H1 (cell line): Measurements from ENCODE around the gene CRTC3. TPM values are rescaled to one million over a fixed set of nuclear protein-coding genes. Genes with fewer than 3 reads are reported as not detected.

Source experiments
- CTCF ChIA-PET: fragments of 300-600 bp; sonication (Branson Sonifier 250); formaldehyde crosslinking; loops from one replicate; lab custom pipeline; 2021; ENCODE audit not compliant: partially characterized antibody; lab: Charles Lee
- POLR2A ChIA-PET: fragments of 300-600 bp; sonication (Branson Sonifier 250); formaldehyde crosslinking; loops from one replicate; lab custom pipeline; 2021; ENCODE audit warnings: inconsistent platforms; ENCODE audit not compliant: partially characterized antibody; lab: Charles Lee
- DNase-seq, 2 experiments: peaks; one replicate each; pipeline versions ENCODE4 v3.0.0 to v3.0.0-alpha.2; 2010 to 2022; ENCODE audit warnings: low spot score in 2 of 2, low read depth in 1 of 2, mixed read lengths in 1 of 2
- FAIRE-seq: peaks from 2 replicates; lab custom pipeline; 2011; peaks lifted over from hg19 to GRCh38; lab: Jason Lieb, UNC
- H2AFZ ChIP-seq: 2 replicates; pipeline ENCODE4 v1.8.1; 2012; ENCODE audit warnings: low read length, inconsistent platforms
- H2AK5ac ChIP-seq: 2 replicates; pipeline ENCODE4 v1.6.1; 2013; ENCODE audit warnings: low read depth, low read length
- H2BK120ac ChIP-seq: replicated peaks from 2 replicates; pipeline ENCODE3; 2013; ENCODE audit warnings: low read depth, low read length, inconsistent platforms
- H2BK12ac ChIP-seq: 2 replicates; pipeline ENCODE4 v1.6.1; 2013; ENCODE audit warnings: low read depth, low read length
- H2BK15ac ChIP-seq: 2 replicates; pipeline ENCODE4 v1.6.1; 2013; ENCODE audit warnings: low read length
- H2BK20ac ChIP-seq: 2 replicates; pipeline ENCODE4 v1.6.1; 2013; ENCODE audit warnings: low read length
- H2BK5ac ChIP-seq: 2 replicates; pipeline ENCODE4 v1.6.1; 2013; ENCODE audit warnings: low read depth, low read length
- H3K14ac ChIP-seq: 2 replicates; pipeline ENCODE4 v1.6.1; 2013; ENCODE audit warnings: inconsistent platforms; ENCODE audit not compliant: insufficient read length
- H3K18ac ChIP-seq: 2 replicates; pipeline ENCODE4 v1.6.1; 2013; ENCODE audit warnings: low read length; ENCODE audit errors: extremely low read depth
- H3K23ac ChIP-seq: 2 replicates; pipeline ENCODE4 v1.6.1; 2013; ENCODE audit warnings: inconsistent platforms; ENCODE audit not compliant: insufficient read length
- H3K23me2 ChIP-seq: 2 replicates; pipeline ENCODE4 v1.6.1; 2013; ENCODE audit warnings: low read depth, low read length
- H3K27ac ChIP-seq: 2 replicates; pipeline ENCODE4 v1.6.1; 2011; ENCODE audit warnings: low read depth, low read length, inconsistent platforms
- H3K27me3 ChIP-seq, 4 experiments: replicated peaks in 1 of 4; 1 replicate in 1 of 4; 2 replicates in 3 of 4; pipeline versions ENCODE4 v1.6.1 to v1.8.1; 2011 to 2013; ENCODE audit warnings: low read length in 3 of 4, mild to moderate bottlenecking in 3 of 4, inconsistent platforms in 2 of 4, mixed read lengths in 2 of 4, moderate library complexity in 1 of 4; ENCODE audit not compliant: control insufficient read depth in 3 of 4, insufficient read depth in 3 of 4; ENCODE audit errors: extremely low read depth in 1 of 4
- H3K36me3 ChIP-seq, 4 experiments: 2 replicates each; pipeline versions ENCODE4 v1.6.1 to v1.8.1; 2011 to 2013; ENCODE audit warnings: mild to moderate bottlenecking in 4 of 4, low read length in 3 of 4, moderate library complexity in 2 of 4, control low read depth in 1 of 4, inconsistent platforms in 1 of 4; ENCODE audit not compliant: insufficient read depth in 4 of 4, control insufficient read depth in 2 of 4
- H3K4ac ChIP-seq: replicated peaks from 2 replicates; pipeline ENCODE3; 2013; ENCODE audit warnings: low read length, low read depth, mixed read lengths, inconsistent platforms; ENCODE audit not compliant: insufficient read length
- H3K4me1 ChIP-seq, 4 experiments: replicated peaks in 1 of 4; 1 replicate in 1 of 4; 2 replicates in 3 of 4; pipeline versions ENCODE4 v1.6.1 to v1.8.1; 2011 to 2013; ENCODE audit warnings: low read length in 3 of 4, inconsistent platforms in 2 of 4, mixed read lengths in 1 of 4; ENCODE audit not compliant: insufficient read depth in 4 of 4, control insufficient read depth in 3 of 4
- H3K4me2 ChIP-seq, 2 experiments: 2 replicates each; pipeline versions ENCODE4 v1.6.1 to v1.8.1; 2011 to 2013; ENCODE audit warnings: low read depth in 2 of 2, low read length in 2 of 2, control low read depth in 1 of 2, inconsistent platforms in 1 of 2, mild to moderate bottlenecking in 1 of 2; ENCODE audit not compliant: insufficient read depth in 1 of 2
- H3K4me3 ChIP-seq, 4 experiments: fragments of 200-600, 300-600 bp in 1 of 4; sonication (generic), shearing (Covaris generic), sonication (Bioruptor Twin) in 1 of 4; 2 replicates each; pipeline versions ENCODE4 v1.5.1 to v1.8.1; 2011 to 2016; ENCODE audit warnings: low read length in 4 of 4, low read depth in 3 of 4, control low read depth in 2 of 4, inconsistent platforms in 2 of 4, mild to moderate bottlenecking in 2 of 4, mixed read lengths in 1 of 4, moderate library complexity in 1 of 4; ENCODE audit not compliant: insufficient read depth in 2 of 4; ENCODE audit errors: extremely low read depth in 1 of 4
- H3K56ac ChIP-seq: replicated peaks from 2 replicates; pipeline ENCODE3; 2013; ENCODE audit warnings: low read depth, mild to moderate bottlenecking, mixed read lengths, low read length, inconsistent platforms; ENCODE audit not compliant: insufficient read length
- H3K79me1 ChIP-seq: 2 replicates; pipeline ENCODE4 v1.6.1; 2013; ENCODE audit warnings: low read depth, low read length, control low read depth
- H3K79me2 ChIP-seq, 2 experiments: 2 replicates each; pipeline versions ENCODE4 v1.6.1 to v1.8.1; 2012 to 2013; ENCODE audit warnings: low read length in 2 of 2, mild to moderate bottlenecking in 2 of 2, inconsistent platforms in 1 of 2; ENCODE audit not compliant: insufficient read depth in 2 of 2, control insufficient read depth in 1 of 2
- H3K9ac ChIP-seq, 4 experiments: replicated peaks in 1 of 4; 1 replicate in 1 of 4; 2 replicates in 3 of 4; pipeline versions ENCODE4 v1.6.1 to v1.8.1; 2011 to 2013; ENCODE audit warnings: low read depth in 3 of 4, low read length in 3 of 4, control low read depth in 2 of 4, mild to moderate bottlenecking in 2 of 4, moderate library complexity in 2 of 4, inconsistent platforms in 1 of 4; ENCODE audit errors: extremely low read depth in 1 of 4
- H3K9me3 ChIP-seq, 2 experiments: 2 replicates each; pipeline versions ENCODE4 v1.6.1 to v1.8.1; 2012 to 2013; ENCODE audit warnings: mild to moderate bottlenecking in 2 of 2, moderate library complexity in 2 of 2, control low read depth in 1 of 2, inconsistent platforms in 1 of 2, low read depth in 1 of 2, low read length in 1 of 2, mixed read lengths in 1 of 2; ENCODE audit not compliant: insufficient read depth in 2 of 2
- H4K20me1 ChIP-seq, 2 experiments: replicated peaks in 1 of 2; 2 replicates each; pipeline versions ENCODE3 to v1.8.1; 2011 to 2013; ENCODE audit warnings: inconsistent platforms in 2 of 2, low read length in 2 of 2, mild to moderate bottlenecking in 1 of 2; ENCODE audit not compliant: insufficient read depth in 2 of 2, control insufficient read depth in 1 of 2
- H4K5ac ChIP-seq: 2 replicates; pipeline ENCODE4 v1.6.1; 2013; ENCODE audit warnings: low read length, low read depth, mixed read lengths, inconsistent platforms; ENCODE audit not compliant: insufficient read length
- H4K8ac ChIP-seq: 2 replicates; pipeline ENCODE4 v1.8.0; 2013; ENCODE audit warnings: mild to moderate bottlenecking, moderate library complexity, low read length, inconsistent platforms; ENCODE audit not compliant: insufficient read depth; ENCODE audit errors: extremely low read depth
- H4K91ac ChIP-seq: replicated peaks from 2 replicates; pipeline ENCODE3; 2013; ENCODE audit warnings: low read length, mixed read lengths, inconsistent platforms; ENCODE audit not compliant: insufficient read length
- CBX5 ChIP-seq: fragments of 300-800, 300-1000 bp; sonication (generic); IDR thresholded peaks from 2 replicates; pipeline ENCODE4 v1.7.1; 2016; ENCODE audit warnings: antibody characterized with exemption, low read length, low read depth
- GTF2F1 ChIP-seq: IDR thresholded peaks from 2 replicates; pipeline ENCODE4 v1.6.1; 2012; ENCODE audit warnings: low read depth, low read length, improper control_type of control experiment, borderline replicate concordance
- JUN ChIP-seq: IDR thresholded peaks from 2 replicates; pipeline ENCODE4 v1.6.1; 2011; ENCODE audit warnings: low read depth, mild to moderate bottlenecking, improper control_type of control experiment, low read length
- JUND ChIP-seq: IDR thresholded peaks from 2 replicates; pipeline ENCODE4 v1.6.1; 2011; ENCODE audit warnings: mild to moderate bottlenecking, improper control_type of control experiment, low read length
- NANOG ChIP-seq: IDR thresholded peaks from 2 replicates; pipeline ENCODE4 v1.6.1; 2011; ENCODE audit warnings: low read length, low read depth, mild to moderate bottlenecking, inconsistent platforms; ENCODE audit not compliant: insufficient read depth, poor library complexity, severe bottlenecking
- RBBP5 ChIP-seq: IDR thresholded peaks from 2 replicates; pipeline ENCODE4 v1.7.1; 2012; ENCODE audit warnings: low read depth, mild to moderate bottlenecking, inconsistent platforms, low read length, moderate library complexity, borderline replicate concordance
- RFX5 ChIP-seq: IDR thresholded peaks from 2 replicates; pipeline ENCODE4 v1.6.1; 2011; ENCODE audit warnings: low read depth, low read length, improper control_type of control experiment, borderline replicate concordance
- SIRT6 ChIP-seq: IDR thresholded peaks from one replicate; pipeline ENCODE4 v1.7.1; 2012; ENCODE audit warnings: low read length, inconsistent platforms
- SIX5 ChIP-seq: IDR thresholded peaks from 2 replicates; pipeline ENCODE4 v1.6.1; 2011; ENCODE audit warnings: mild to moderate bottlenecking, low read depth, low read length
- SP1 ChIP-seq: IDR thresholded peaks from 2 replicates; pipeline ENCODE4 v1.6.1; 2011; ENCODE audit warnings: low read depth, low read length
- TAF1 ChIP-seq: IDR thresholded peaks from 2 replicates; pipeline ENCODE4 v1.6.1; 2011; ENCODE audit warnings: mild to moderate bottlenecking, low read depth, low read length
- TAF7 ChIP-seq: optimal IDR thresholded peaks from 2 replicates; pipeline ENCODE3; 2011; ENCODE audit warnings: low read depth, mild to moderate bottlenecking, inconsistent platforms, low read length, moderate library complexity, borderline replicate concordance
- YY1 ChIP-seq: IDR thresholded peaks from 2 replicates; pipeline ENCODE4 v1.6.1; 2011; ENCODE audit warnings: low read depth, mild to moderate bottlenecking, low read length
- WGBS, 2 experiments: shearing (Covaris generic) in 1 of 2; methylation state at CpG; one replicate each; pipeline versions ENCODE4 v1.1.6 to v1.1.7; 2013 to 2015; ENCODE audit warnings: low lambda C conversion rate in 2 of 2, mixed read lengths in 2 of 2, inconsistent platforms in 1 of 2, low coverage in 1 of 2, missing lambda C conversion rate in 1 of 2; ENCODE audit not compliant: insufficient replicate concordance in 2 of 2, insufficient coverage in 1 of 2, insufficient read length in 1 of 2; ENCODE audit errors: extremely low coverage in 1 of 2, missing lambda C conversion rate in 1 of 2; 5-methylcytosine and 5-hydroxymethylcytosine counted together
- polyA plus RNA-seq, 7 experiments: library from polyadenylated mRNA; depleted of rRNA in 3 of 7; stranded (reverse) in 5 of 7; unstranded in 2 of 7; fragments of >200 nt in 5 of 7; fragments of 200-250 nt in 2 of 7; gene quantifications; 1 replicate in 5 of 7; 2 replicates in 1 of 7; 4 replicates in 1 of 7; pipeline versions ENCODE4 v1.2.1 to v1.2.3, GENCODE V29; 2011 to 2013; ENCODE audit warnings: missing spikeins in 2 of 7, mixed read lengths in 2 of 7
- total RNA-seq: library from RNA; stranded (reverse); fragmentation: NEBNext Ultra II Directional; extraction: Animal tissue kit (Norgen Biotek cat#: 25700); gene quantifications from 2 replicates; pipeline ENCODE4 v1.2.1, GENCODE V29; 2021
- TF ChIP-seq, protein P1 (sequence below): IDR thresholded peaks from 2 replicates; pipeline ENCODE4 v1.6.1; 2011; ENCODE audit warnings: low read depth, mild to moderate bottlenecking, low read length; ENCODE audit not compliant: insufficient read depth

Gene CRTC3
- total and polyA plus RNA-seq, 2 of the 8 experiments (the other 6 are each of a cell fraction or from before 2014, with no cell fraction given) = 5.0 to 5.3 TPM

DNA sequence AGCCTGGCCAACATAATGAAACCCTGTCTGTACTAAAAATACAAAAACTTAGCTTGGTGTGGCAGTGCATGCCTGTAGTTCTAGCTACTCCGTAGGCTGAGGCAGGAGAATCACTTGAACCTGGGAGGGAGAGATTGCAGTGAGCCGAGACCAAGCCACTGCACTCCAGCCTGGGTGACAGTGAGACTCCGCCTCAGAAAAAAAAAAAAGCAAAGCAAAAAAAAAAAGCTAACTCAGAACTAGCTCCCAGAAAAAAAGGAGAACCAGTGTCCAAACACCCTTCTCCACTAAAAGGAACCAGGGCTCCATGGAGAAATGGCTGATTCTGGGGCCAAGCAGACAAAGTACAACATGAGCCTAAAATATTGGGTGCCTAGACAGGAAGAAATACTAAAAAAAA, 16.7 kb upstream of the CRTC3 start:
- H3K4ac ChIP-seq = no peak overlapping the region
- ChIA-PET POLR2A (interaction anchor here (0.6 kb wide), 1 partner anchor 759 kb away, joined by 4 read pairs; no protein-coding TSS in a partner anchor), CTCF (interaction anchor here (0.6 to 3.0 kb wide), 4 partner anchors 10 to 220 kb away, joined by 3 to 14 read pairs (median 3); no protein-coding TSS in a partner anchor)
- no peaks in the 10 kb centered on the region for H3K79me1 ChIP-seq
- H3K27ac ChIP-seq = no peak overlapping the region
- H3K27me3 ChIP-seq = no peaks in the 10 kb centered on the region
- no peaks in the 10 kb centered on the region for H3K4me1 ChIP-seq
- H3K23ac ChIP-seq = no peak overlapping the region
- no peak overlapping the region for H4K91ac ChIP-seq
- H3K9me3 ChIP-seq = no peaks in the 10 kb centered on the region
- WGBS, 2 experiments = 100% methylated on average over 1 of the region's 3 CpGs; no CpG with 5 or more reads in 1 of the 2 experiments
- H3K23me2 ChIP-seq = no peaks in the 10 kb centered on the region
- no peak overlapping the region for H2BK15ac ChIP-seq
- no peak overlapping the region for H2AFZ ChIP-seq
- no peak overlapping the region for H2AK5ac ChIP-seq
- no peak overlapping the region for H3K18ac ChIP-seq
- no peaks in the 10 kb centered on the region for H4K20me1 ChIP-seq
- no peak for FAIRE-seq
- H2BK12ac ChIP-seq = no peak overlapping the region
- H4K5ac ChIP-seq = no peak overlapping the region
- no peak overlapping the region for H3K9ac ChIP-seq
- H4K8ac ChIP-seq = no peak overlapping the region
- H2BK120ac ChIP-seq = no peak overlapping the region
- no peak overlapping the region for H2BK5ac ChIP-seq
- no peaks in the 10 kb centered on the region for H3K79me2 ChIP-seq
- H3K56ac ChIP-seq = no peak overlapping the region
- no peak overlapping the region for H3K14ac ChIP-seq
- no peaks in the 10 kb centered on the region for H3K36me3 ChIP-seq
- H3K4me2 ChIP-seq = no peak overlapping the region
- H3K4me3 ChIP-seq = no peak overlapping the region
- no peak for DNase-seq
- no peak overlapping the region for H2BK20ac ChIP-seq
- TF ChIP-seq NANOG (no peak), JUN (no peak), YY1 (no peak), CBX5 (no peak), JUND (no peak), SIRT6 (no peak), RBBP5 (no peak), SIX5 (no peak), SP1 (no peak), TAF1 (no peak), RFX5 (no peak), GTF2F1 (no peak), TAF7 (no peak)
- TF ChIP-seq, protein P1, sequence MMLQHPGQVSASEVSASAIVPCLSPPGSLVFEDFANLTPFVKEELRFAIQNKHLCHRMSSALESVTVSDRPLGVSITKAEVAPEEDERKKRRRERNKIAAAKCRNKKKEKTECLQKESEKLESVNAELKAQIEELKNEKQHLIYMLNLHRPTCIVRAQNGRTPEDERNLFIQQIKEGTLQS = no peak
